Measurements from ENCODE around the gene TMA7.
"Not testable (repeated sequence)": the region's sequence is repeated elsewhere in the genome, so short reads cannot be mapped to it uniquely, and the experiment has no call there.

TMA7 gene

DNA sequence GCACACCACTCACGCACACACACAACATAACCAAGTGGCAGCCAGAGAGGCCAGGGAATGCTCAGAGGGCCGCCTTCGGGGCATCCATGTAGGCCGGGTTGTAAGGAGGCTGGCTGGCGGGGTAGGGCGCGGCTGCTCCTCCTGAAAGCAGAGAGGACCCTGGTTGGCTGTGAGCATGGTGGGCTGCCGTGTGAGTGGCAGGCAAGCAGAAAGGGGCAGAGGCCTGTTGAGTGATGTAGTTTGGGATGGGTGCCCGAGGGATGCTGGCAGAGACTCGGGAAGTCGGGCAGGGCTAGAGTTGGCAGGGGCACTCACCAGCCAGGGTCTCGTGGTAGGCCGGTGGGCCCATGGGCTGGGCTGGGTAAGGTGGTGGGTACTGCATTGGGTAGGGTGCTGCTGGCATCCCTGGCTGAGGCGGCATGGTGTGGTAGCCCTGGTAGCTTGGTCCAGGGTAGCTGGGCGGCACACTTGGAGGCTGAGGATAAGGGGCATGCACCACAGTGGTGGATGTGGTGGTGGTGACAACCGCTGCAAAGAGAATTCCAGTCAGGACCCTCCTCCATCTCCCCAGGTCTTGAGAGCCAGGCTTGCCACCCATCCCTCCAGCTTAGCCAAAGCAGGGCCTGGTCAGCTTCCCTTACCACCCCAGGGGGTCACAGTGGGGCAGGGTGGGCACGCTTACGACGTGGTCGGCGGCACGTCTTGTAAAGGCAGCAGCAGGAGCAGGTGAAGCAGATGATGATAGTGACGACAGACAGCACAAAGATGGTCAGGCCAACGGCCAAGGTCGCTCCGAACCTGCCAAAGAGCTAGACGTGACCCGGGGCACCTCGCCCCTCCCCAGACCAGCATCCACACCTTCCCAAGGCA, 29.2 kb downstream of the TMA7 start:
- DNase-seq, result no peak

DNA sequence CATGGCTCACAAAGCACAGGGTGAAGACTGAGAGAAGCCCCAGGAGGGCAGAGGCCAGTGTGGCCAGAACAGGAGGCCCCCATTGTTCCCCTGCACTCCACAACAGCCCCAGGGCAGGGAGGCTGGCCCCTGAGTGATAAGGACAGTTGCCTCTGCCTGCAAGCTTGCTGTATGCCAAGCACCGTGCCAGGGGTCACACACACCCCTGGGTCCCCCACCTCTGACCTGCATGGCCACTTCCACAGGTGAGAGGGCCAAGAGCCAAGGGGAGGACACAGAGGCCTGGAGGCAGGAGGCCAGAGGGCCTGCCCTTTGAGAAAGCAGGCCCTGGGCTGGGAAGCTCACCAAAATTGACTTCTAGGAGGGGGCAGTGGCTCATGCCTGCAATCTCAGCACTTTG, 30.2 kb downstream of the TMA7 start:
- peak; percentile 36 for DNase-seq

DNA sequence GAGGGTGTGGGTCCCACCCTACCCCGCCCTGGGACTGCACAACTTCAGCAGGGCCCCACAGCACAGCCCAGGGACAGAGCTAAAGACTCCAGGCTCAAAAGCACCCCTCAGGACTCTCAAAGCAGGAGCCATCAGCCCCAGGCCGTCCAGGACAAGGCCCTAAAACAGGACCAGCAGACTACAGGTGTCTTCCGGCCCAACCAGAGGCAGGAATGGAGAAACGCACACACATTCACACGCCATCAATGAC, 32.5 kb downstream of the TMA7 start:
- no peak for DNase-seq

DNA sequence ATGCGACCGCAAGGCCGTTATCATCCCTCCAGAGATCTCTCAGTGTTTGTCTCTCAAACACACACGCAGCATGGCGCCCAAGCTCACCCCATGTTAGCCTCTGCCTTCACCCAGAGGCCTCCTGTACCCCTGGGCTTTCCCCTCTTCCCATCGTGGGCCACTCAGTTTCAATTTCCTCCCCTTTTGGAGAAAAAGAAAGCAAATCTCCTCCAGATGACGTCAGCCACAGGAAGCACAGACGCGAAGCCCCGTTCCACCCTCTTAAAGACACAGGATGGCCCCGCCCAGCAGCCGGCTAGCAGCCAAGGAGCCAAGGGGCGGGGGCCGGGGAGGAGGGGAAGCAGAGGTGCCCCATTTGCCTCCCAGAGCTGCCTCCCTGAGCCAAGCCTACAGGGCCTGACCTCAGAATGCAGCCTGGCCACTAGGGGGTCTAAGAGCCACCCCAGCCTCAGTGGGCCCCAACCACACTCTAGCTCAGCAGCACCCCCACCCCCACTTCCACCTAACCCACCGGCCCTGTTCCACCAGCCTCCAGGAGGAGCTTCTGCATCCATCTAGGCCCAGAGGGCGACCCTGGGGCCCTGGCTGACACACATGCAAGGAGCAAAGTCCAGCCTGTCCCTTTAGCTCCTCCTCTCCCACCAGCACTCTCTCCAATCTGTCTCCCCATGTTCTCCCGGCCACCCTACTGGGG, 33.0 kb downstream of the TMA7 start:
- peak; percentile 99 for DNase-seq

DNA sequence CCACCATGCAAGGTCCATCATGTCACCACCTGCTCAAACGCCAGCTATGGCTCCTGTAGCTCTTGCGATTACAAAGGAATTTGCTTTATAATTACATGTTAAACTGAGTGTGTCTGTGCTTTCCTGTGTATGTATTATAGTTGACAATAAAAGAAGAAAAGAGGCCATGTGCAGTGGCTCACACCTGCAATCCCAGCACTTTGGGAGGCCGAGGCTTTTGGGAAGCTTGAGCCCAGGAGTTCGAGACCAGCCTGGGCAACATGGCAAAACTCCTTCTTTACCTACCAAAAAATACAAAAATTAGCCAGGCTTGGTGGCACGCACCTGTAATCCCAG, 33.5 kb downstream of the TMA7 start:
- DNase-seq, result no peak

DNA sequence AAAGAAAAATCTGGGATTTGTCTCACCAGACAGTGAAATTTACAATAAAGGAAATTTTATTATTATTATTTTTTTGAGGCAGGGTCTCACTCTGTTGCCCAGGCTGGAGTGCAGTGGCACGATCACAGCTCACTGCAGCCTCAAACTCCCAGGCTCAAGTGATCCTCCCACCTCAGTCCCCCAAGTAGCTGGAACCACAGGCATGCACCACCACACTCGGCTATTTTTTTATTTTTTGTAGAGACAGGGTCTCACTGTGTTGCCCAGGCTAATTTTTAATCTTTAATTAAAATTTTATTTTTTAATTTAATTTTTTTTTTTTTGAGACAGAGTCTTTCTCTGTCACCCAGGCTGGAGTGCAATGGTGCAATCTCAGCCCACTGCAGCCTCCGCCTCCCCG, 34.0 kb downstream of the TMA7 start:
- not testable (repeated sequence) for DNase-seq

DNA sequence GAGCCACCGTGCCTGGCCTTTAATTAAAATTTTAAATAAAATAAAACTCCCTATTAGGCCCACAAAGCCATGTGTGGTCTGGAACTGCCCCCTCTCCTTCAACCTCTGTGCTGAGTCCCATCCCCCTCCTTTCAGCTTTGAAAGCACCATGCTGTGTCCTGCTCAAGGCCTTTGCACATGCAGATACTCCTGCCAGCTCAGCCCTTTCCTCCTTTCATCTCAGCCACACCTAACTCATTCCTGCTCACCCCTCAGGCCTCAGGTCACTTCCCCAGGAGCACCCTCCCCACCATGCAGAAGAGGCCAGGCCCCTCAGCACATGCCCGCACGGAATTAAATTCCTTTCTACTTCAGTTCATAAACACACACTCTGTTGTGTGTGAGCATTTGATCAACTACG, 34.6 kb downstream of the TMA7 start:
- DNase-seq, result no peak

DNA sequence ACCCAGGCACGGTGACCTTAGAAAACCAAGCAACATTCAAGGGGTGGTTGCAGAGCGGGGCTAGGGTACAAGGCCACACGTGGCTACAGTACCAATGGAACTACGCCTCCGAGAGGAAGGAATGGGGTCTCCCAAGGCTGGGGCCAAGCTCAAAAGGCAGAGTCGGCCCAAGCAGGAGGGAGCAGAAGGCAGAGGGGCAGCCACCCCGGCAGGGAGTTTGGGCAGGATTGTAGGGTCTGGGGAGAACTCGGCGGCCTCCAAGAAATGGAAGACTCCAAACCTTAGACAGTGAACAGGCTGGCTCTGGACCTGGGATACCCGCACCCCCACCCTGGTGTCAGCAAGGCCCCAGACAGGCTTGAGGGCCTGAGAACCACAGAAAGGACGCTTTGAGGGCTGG, 35.1 kb downstream of the TMA7 start:
- no peak for DNase-seq

DNA sequence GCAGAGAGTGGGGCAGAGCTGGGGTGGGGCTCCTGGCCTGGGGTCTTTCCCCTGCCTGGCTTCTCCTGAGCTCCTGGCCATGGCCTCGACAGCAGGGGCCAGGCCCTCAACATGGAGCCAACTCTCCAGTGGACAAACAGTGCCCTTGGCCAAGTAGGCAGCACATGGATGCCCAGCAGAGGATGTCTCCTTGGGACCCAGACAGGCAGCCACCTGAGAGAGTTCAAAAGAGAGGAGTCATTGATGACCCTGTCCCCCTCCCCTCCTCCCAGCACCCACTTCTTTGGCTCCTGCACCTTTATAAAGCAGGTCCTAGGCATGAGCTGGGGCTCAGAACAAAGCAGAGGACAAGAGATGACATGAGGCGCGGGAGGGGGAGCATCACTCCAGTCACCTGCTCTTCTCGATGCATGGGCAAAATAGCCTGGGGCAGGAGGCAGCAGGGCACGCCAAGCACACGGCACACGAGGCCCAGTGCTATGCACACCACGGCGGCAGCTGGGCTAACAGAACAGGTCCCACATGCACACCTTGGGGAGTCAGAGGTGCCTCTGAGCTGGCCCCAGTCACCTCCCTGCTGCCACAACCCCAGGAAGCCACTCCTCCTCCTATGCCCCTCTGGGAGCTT, 36.5 kb downstream of the TMA7 start:
- no peak for DNase-seq

DNA sequence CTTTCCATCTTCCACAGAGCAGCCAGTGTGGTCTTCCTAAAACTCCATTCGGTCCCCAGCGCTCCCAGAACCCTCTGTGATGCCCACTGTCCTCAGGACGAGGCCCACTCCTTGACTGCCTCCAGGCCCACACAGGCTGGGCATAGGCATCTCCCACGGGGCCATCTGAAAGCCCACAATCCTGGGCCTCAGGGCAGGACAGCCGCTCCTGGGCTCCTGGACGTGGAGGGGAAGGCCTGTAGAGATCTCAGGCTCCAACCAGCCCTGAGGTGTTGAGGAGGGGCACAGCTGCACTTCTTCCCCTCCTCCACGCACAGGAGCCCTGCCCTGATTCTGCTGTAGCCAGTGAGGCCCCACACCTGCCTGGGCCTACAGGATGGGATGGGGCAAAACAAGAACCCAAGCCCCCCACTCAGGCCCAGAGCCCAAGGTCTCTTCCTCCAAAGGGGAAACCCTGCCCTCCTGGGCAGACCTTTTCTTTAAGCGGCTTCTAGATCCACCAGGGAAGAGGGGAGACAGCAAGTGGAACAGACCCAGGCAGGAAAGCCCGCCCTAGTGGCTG, 38.0 kb downstream of the TMA7 start:
- DNase-seq, result no peak

DNA sequence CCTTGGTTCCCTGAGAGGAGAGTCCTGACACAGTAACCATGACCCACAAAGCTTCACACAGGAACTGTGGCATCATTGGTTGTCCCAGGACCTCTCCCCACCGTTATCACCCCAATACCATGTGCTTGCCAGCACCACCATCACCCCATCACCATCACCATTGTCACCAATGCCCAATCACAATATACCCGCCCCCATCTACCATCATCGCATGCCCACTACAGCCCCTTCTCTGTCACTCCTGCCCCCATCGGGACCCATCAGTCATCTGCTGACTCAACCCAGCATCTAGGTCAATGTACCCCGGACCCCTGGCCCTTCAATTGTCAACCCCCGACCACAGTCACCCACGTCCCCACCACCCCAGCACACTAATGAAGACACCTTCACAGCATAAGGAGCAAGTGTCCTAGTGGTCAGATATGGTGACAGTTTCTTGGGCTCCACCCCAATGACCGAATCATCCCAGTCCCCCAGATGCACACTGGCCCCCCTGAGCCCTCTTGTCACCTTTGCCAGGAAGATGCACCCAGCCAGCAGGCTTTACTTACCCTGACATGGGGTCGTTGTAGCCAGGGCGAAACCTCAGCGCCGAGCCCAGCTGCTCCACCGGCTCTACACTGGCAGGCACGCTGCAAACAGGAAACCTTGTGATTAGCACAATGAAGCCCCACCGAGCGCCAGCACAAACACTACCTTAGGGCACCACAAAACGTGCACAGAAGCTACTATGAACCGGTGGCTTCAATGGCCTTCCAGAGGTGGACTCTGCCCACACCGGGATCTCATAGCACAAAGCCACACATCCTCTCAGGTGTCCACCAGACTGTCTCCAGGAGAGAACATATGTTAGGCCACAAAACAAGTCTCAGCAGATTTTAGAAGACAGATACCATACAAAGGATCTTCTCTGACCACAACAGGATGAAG, 38.8 kb downstream of the TMA7 start:
- DNase-seq, result peak; percentile 50

DNA sequence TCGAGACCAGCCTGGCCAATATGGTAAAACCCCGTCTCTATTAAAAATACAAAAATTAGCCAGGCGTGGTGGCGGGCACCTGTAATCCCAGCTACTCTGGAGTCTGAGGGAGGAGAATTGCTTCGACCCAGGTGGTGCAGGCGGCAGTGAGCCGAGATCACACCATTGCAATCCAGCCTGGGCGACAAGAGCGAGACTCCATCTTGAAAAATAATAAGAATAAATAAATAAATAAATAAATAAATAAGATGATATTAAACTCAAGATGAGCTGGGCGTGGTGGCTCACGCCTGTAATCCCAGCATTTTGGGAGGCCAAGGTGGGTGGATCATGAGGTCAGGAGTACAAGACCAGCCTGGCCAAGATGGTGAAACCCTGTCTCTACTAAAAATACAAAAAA, 40.8 kb downstream of the TMA7 start:
- not testable (repeated sequence) for DNase-seq

DNA sequence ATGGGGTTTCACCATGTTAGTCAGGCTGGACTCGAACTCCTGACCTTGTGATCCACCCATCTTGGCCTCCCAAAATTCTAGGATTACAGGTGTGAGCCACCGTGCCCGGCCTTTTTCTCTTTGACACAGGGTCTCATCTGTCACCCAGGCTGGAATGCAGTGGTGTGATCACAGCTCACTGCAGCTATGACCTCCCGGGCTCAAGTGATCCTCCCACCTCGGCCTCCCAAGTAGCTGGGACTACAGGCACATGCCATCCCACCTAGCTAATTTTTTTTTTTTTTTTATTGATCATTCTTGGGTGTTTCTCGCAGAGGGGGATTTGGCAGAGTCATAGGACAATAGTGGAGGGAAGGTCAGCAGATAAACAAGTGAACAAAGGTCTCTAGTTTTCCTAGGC, 42.8 kb downstream of the TMA7 start:
- DNase-seq, result not testable (repeated sequence)

DNA sequence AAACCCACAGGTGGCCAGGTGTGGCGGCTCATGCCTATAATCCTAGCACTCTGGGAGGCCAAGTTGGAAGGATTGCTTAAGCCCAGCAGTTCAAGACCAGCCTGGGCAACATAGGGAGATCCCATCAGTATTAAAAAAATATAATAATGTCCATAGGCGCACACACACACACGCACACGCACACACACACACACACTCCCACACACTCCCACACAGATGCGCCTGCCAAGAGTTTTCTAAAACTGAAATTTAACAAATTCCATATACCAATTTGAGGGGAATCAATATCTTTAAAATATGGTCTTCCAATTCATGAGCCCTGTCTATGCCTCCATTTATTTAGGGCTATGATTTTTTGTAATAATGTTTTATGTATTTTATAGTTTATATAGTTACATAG, 46.9 kb downstream of the TMA7 start:
- no peak for DNase-seq

DNA sequence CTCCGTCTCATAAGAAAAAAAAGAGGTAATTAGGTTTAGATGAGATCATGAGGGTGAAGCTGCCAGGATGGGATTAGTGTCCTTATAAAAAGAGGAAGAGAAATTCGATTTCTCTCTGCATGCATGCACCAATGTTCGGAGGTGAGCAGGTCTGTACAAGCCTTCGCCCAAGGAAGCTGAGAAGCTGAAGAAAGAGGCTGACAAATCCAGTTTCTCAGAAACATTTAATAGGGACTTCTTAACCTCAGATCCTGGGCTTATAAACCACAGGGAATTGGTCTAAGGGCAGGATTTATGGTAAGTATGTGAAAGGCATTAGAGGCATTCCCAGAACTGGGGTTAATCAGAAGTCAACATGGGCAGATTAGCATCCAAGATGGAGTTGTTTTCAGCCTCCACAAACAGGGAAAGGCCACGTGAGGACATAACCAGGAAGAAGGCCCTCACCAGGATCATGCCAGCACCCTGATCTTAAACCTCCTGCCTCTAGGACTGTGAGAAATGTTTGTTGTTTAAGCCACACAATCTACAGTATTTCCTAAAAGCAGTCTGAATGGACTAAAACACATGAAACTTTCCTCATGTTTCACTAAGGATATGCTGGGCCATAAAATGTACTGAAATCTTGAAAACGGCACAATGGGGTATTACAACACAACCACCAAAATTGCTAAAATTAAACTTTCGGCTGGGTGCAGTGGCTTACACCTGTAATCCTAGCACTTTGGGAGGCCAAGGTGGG, 52.6 kb downstream of the TMA7 start:
- DNase-seq, result no peak

DNA sequence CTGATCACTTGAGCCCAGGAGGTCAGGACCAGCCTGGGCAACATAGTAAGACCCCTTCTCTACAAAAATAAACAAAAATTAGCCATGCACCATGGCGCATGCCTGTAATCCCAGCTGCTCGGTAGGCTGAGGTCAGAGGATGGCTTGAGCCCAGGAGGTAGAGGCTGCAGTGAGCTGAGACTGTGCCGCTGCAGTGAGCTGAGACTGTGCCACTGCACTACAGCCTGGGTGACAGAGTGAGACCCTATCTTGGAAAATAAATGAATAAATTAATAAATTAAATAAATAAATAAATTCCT, 53.1 kb downstream of the TMA7 start:
- no peak for DNase-seq
